ENCODE measurements around the gene AGPAT3.

Gene AGPAT3

DNA sequence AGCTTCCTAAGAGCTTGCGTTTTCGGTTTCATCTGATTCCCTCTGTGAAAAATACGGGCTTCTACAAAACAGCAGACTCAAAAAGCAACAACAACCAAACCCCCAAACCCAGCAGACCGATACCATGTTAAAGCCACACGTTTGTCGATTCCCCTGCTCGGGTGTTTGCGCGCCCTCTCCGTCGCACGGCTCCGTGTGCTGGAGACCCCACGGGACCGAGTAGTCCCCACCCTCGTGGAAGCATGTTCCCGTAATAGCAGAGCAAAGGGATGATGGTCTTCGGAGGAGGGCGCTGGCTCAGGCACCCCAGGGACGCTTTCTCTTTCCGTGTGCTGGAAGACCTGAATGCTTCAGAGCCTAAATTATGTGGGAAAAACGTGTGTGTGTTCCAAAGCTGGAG lies 42.7 kb downstream of the AGPAT3 start:
- no peak for DNase-seq (ENCODE audit: low read depth)

- DNase-seq (ENCODE audit: low read depth) = no peak
These were observed 43.1 kb downstream of the AGPAT3 start for GRCh38 chr21:43908167-43908566.

- no peak for DNase-seq (ENCODE audit: low read depth)
These were observed 44.8 kb downstream of the AGPAT3 start for GRCh38 chr21:43909741-43910400.

- DNase-seq (ENCODE audit: low read depth) = no peak
These were observed 45.4 kb downstream of the AGPAT3 start for GRCh38 chr21:43910460-43910859.

GRCh38 chr21:43911015-43911934 lies 46.3 kb downstream of the AGPAT3 start:
- no peak for DNase-seq (ENCODE audit: low read depth)

DNA sequence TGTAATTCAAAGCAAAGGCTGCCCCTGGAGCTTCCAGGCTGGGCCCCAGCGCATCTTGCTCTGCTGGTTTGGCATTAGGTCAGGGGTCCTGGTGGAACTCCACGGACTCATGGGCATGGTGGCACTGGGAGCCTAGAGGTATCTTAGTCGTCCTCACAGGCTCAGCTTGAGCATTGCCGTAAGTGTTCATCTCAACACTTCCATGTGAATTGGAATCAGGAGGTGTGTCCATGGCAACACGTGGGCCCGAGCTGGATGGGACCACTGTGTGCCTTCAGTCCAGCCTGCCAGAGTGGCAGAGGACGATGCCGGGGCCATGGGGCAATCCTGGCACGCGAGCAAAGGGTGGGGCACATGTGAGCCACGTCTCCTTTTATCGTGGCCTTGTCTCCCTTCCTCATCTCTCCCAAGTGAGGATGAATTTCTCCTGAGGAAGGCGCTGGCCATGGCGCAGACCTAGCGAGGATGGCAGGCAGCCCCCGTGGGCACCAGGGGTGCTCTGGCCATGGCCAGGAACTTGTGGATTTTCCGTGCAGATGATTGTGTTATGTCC lies 47.0 kb downstream of the AGPAT3 start:
- no peak for DNase-seq (ENCODE audit: low read depth)

- no peak for DNase-seq (ENCODE audit: low read depth)
These were observed 47.5 kb downstream of the AGPAT3 start for GRCh38 chr21:43912500-43912899.

DNA sequence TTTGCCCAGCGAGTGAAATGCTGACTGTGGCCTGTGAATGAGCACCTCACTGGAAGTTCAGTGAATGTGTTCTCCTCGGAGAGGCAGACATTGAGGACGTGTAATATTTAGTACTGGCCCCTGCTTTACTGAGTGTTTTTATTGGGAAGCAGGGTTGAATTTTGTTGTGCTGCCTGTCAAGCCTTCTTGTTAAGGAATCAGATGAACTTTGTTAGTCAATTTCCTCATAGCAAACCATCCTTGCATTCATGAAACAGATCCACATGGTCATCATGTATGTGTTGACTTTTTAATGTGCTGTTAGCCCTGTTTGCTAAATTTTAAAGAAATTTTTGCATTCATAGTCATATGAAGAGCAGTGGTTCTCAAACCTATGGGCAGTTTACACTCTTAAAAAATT lies 47.9 kb downstream of the AGPAT3 start:
- no peak for DNase-seq (ENCODE audit: low read depth)

DNA sequence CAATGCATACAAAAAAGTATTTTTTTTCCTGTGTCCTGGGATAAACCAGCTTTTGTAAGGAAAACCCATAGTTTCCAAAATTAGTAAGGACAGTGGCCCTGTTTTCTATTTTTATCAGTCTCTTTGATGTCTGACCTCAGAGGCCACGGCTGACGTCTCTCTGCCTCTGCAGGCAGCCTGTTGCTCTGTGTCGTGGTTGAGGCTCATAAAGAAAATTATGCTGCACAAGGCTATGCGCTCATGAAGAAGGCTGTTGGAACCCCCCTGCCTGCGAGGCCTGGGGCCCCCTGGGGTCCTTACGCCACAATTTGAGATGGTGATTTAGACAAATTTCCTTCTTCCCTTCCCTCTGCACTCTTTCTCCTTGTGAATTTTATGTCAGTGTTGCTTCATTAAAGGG lies 48.9 kb downstream of the AGPAT3 start:
- no peak for DNase-seq (ENCODE audit: low read depth)

DNA sequence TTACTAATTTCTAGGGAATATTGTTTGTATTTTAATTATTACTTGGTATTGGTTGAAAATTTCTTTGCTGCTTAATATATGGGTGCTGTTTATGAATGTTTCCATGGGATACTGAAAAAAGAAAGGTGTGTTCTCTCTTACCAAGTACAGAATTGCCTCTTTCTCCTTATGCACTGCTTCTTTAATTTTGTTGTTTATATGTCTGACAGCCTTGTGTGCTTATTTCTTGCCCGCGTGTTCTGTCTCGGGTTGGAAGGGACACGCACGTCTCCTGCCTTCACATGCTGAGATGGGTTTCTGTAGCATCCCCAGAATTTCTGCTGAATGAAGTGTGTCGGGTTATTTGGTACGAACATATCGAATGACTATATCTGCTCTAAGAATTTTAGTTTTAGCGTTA lies 51.1 kb downstream of the AGPAT3 start:
- no peak for DNase-seq (ENCODE audit: low read depth)

DNA sequence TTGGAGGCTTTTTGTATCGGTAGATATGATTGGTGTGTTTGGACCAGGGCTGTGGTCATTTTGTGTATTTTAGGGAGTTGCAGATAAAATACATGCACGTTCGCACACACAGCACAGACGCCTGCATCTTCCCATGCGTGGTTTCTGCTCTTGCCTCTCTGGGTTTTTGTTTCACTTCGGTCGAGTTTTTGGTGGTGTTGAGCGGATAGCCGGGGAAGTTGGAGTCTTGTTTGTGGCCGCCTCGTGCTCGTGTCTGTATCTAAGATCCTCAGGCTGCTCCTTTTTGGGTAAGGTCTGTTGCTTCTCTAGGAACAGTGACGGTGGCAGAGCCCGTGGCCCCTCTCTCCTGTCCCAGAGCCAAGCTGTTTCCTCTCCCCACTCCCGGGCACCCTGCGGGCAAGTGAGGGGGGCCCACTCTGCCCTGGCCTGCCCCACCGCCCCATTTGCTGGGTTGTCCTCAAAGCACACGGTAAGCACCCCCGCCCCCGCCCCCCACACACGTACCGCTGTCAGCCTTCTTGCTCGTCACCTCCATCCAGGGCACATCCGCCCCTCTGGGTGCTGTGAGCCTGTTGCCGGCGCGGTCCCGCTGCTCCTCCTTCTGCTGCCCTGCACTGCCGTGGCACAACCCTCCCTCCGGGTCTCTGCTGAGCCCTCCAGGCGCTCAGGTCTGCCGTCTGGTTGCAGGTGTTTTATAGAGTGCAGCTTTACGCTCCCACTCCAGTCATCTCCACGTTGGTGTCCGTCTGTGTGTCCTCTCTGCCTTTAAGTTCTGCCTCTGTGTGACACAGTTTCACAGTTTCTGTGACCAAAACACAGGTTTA lies 51.9 kb downstream of the AGPAT3 start:
- no peak for DNase-seq (ENCODE audit: low read depth)

DNA sequence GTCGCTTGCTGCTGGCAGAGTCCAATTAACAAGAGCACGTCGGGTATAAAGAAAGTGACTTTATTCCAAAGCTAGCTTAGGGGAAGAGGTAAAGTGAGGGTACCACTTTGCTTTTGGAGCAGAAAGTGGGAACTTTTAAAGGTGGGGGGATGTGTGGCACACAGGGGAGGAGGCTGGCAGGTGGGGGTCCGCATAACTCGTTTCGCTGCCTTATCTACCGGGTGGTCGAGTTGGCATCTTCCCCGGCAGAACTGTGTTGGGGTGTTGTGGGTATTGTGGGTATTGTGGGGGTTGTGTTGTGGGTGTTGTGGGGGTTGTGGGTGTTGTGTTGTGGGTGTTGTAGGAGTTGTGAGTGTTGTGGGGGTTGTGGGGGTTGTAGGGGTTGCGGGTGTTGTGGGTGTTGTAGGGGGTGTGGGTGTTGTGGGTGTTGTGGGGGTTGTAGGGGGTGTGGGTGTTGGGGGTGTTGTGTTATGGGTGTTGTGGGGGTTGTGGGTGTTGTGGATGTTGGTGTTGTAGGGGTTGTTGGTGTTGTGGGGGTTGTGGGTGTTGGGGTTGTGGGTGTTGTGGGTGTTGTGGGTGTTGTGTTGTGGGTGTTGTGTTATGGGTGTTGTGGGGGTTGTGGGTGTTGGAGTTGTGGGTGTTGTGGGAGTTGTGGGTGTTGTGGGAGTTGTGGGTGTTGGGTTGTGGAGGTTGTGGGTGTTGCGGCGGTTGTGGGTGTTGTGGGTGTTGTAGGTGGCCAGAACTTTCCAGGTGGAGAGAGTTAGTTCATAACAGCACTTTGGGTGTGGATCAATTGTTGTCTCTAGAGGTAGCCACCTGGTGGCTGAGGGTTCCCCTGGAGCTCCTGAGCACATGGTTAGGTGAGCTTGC lies 52.7 kb downstream of the AGPAT3 start:
- no peak for DNase-seq (ENCODE audit: low read depth)

GRCh38 chr21:43918385-43918947 lies 53.4 kb downstream of the AGPAT3 start:
- no peak for DNase-seq (ENCODE audit: low read depth)

DNA sequence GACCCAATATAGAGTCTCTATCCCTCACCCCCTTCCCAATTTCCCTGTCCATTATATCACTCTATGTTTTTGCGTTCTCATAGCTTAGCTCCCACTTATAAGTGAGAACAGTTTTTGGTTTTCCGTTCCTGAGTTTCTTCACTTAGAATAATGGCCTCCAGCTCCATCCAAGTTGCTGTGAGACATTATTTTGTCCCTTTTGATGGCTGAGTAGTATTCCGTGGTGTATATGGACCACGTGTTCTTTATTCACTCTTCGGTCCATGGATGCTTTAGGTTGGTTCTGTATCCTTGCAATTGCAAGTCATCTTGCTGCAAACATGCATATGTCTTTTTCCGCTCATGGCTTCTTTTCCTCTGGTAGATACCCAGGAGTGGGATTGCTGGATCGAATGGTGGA lies 54.3 kb downstream of the AGPAT3 start:
- no peak for DNase-seq (ENCODE audit: low read depth)

DNA sequence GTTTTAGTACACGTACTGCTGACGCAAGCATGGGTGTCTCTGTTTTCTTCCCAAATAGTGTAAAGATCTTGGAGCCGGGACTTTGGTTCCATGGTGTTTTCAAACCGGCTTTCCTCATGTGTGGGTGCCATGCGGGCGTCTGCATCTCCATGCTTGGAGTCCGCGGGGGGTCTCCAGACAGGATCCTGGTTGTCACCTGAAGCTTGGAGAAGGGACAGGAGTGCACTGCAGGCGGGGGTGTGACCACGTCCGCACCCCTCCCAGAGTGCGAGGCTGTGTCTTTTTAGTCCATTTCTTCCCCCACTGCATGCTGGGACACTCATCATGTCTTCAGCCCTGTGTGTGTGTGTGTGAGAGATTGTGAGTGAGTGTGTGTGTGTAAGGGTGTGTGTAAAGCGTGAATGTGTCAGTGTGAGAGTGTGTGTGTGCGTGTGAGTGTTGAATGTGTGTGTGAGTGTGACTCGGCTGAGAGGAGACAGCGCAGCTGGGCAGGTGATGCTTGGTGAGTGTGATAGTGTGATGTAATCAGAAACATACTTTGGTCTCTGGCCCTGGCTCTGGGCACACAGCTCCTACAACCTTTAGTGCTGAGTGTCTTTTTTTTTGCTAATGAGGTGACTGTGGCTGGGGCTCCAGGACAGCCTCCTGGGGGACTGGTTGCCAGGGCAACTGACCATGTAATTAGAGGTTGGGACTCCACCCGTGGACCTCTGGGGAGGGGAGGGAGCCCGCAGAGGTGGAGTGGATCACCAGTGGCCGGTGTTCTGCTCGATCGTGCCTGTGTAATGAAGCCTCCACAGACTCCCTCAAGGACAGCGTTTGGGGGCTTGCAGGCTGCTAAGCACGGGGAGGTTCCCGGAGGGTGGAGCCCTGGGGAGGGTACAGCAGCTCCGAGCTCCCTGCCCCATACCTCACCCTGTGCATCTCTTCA lies 55.1 kb downstream of the AGPAT3 start:
- DNase-seq (ENCODE audit: low read depth) = no peak

DNA sequence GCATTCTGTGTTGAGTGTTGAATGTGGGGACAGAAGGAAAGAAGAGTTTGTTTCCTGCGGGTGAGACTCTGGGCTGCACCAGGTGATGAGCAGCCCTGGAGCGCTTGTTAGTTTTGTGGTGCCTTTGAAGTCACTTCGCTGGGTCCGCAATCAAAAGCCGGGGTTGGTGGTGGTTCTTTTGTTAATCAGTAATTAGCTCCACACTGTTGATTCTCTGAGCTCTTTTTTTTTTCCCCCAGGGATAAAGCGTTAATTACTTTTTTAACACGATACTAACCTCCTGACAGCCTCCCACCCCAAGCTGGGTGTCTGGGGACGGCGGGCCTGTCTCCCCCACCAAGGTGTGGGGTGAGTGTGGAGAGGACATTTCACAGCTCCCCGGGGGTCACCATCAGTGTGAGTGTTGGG lies 56.6 kb downstream of the AGPAT3 start:
- DNase-seq (ENCODE audit: low read depth) = no peak

DNA sequence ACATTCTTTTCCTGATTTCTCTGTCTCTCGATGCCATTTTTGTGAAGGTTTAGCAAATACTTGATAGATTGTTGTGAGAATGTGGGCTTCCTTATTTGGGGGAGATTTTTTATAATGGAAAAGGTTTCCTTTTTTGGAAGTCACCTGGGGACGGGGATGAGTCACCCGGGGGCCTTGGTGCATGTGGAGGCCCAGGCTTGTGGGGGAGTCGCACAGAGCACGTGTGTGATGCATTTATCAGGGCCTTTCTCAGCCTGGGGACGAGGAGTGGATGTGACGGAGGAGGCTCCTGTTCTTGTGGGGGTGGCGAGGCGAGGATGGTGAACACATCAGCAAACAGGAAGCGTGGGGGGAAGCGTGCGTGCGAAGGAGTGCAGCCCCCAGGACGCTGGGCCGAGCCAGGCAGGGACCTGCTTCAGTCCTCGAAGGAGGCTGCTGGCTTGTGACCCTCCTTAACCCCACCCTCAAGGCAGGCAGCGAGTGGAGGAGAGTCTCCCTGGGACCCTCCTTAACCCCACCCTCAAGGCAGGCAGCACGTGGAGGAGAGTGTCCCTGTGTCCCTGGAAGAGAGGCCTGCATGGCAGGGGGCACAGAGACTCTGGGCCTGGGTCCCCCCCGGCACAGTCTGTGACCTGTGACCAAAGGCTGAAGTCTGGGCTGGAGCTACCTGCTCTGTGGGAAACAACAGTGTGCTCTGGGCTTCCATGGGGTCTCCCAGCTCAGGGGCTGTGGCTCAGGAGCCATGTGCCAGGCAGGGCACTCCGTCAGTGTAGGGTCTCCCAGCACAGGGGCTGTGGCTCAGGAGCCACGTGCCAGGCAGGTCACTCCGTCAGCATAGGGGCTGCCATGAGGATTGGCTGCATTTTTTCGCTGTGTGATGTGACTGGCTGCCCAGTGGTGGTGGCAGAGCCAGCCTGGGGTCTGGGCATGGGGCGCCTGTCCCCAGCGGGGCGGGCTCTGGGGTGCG lies 57.2 kb downstream of the AGPAT3 start:
- no peak for DNase-seq (ENCODE audit: low read depth)

DNA sequence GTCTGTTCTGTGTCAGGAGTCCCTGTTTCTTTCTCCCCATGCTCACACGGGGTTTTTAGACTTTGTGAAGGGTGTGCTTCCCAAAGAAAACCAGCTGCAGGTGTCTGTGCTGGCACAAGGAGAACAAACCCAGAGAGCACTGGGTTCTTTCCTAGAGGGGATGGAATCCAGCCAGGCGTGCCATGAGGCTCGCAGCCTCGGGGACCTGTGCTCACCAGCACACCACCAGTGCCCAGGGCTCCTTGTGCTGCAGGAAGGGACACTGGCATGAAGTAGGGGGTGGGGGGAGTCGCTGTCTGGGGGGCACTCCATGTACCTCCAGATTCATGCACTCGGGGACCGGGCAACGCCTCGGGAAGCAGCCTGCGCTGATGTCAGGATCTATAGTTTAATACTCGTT lies 57.9 kb downstream of the AGPAT3 start:
- DNase-seq (ENCODE audit: low read depth) = no peak

DNA sequence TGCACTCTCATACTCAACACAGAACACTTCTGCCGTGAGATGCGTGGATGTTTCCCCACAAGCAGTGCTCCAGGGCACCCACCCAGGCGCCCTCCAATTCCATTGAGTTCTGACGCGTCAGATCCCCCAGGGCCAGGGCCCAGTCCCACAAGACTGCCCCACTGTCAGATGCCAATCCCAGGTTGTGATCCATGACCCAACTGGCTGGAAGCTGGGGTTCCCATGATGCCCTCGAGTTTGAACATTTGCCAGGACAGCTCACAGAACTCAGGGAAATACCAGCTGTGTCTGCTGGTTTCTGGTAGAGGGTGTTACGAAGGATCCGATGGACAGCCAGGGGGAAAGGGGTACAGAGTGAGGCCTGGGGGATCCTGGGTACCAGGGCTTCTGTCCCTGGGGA lies 58.4 kb downstream of the AGPAT3 start:
- DNase-seq (ENCODE audit: low read depth) = no peak
